IgD-negative memory B cell (primary cell): Measurements from ENCODE around the gene PDE8B. TPM values are rescaled to one million over a fixed set of nuclear protein-coding genes. Genes with fewer than 3 reads are reported as not detected.

Source experiments
- H3K27ac Mint-ChIP-seq, 3 donors: one replicate each; pipeline ENCODE4 v1.8.0; 2020 to 2022; ENCODE audit warnings: mild to moderate bottlenecking in 3 of 3, mixed read lengths in 3 of 3, moderate library complexity in 1 of 3
- H3K27me3 Mint-ChIP-seq: one replicate; pipeline ENCODE4 v1.8.0; 2021; ENCODE audit warnings: mixed read lengths
- H3K36me3 Mint-ChIP-seq: one replicate; pipeline ENCODE4 v1.8.0; 2020; ENCODE audit warnings: mild to moderate bottlenecking, mixed read lengths
- H3K4me1 Mint-ChIP-seq, 3 donors: one replicate each; pipeline ENCODE4 v1.8.0; 2020 to 2022; ENCODE audit warnings: mixed read lengths in 3 of 3, mild to moderate bottlenecking in 1 of 3
- H3K4me3 Mint-ChIP-seq, 4 donors: one replicate each; pipeline ENCODE4 v1.8.0; 2020 to 2022; ENCODE audit warnings: mild to moderate bottlenecking in 4 of 4, mixed read lengths in 4 of 4, moderate library complexity in 3 of 4
- H3K9me3 Mint-ChIP-seq, 3 donors: one replicate each; pipeline ENCODE4 v1.8.0; 2020 to 2021; ENCODE audit warnings: mixed read lengths in 3 of 3, mild to moderate bottlenecking in 1 of 3
- polyA plus RNA-seq: library from polyadenylated mRNA; unstranded; fragments of 300-500 nt; fragmentation: Illumina TruSeq; gene quantifications from one replicate; pipeline ENCODE4 v1.2.3, GENCODE V29; 2021

PDE8B gene
- polyA plus RNA-seq, 1 donor from 2014 or later = not detected

GRCh38 chr5:77277759-77278158 lies 67.3 kb downstream of the PDE8B start:
- no peak overlapping the region for H3K4me3 Mint-ChIP-seq
- H3K4me1 Mint-ChIP-seq = no peaks in the 10 kb centered on the region
- H3K9me3 Mint-ChIP-seq = peaks cover 0 to 1% (median 0%) of the 10 kb centered on the region in 3 donors
- no peaks in the 10 kb centered on the region for H3K27me3 Mint-ChIP-seq
- H3K27ac Mint-ChIP-seq = no peak overlapping the region
- no peaks in the 10 kb centered on the region for H3K36me3 Mint-ChIP-seq

GRCh38 chr5:77280036-77280435 lies 69.6 kb downstream of the PDE8B start:
- no peaks in the 10 kb centered on the region for H3K36me3 Mint-ChIP-seq
- no peaks in the 10 kb centered on the region for H3K4me1 Mint-ChIP-seq

GRCh38 chr5:77281969-77282336 lies 71.5 kb downstream of the PDE8B start:
- H3K4me3 Mint-ChIP-seq = no peak overlapping the region
- no peaks in the 10 kb centered on the region for H3K36me3 Mint-ChIP-seq
- H3K4me1 Mint-ChIP-seq = peaks cover 0 to 7% (median 3%) of the 10 kb centered on the region in 3 donors
- H3K27me3 Mint-ChIP-seq = no peaks in the 10 kb centered on the region
- no peaks in the 10 kb centered on the region for H3K9me3 Mint-ChIP-seq
- no peak overlapping the region for H3K27ac Mint-ChIP-seq

More at GRCh38 chr5:77280036-77280435, 69.6 kb downstream of the PDE8B start:
- H3K4me3 Mint-ChIP-seq = no peak overlapping the region
- H3K9me3 Mint-ChIP-seq = no peaks in the 10 kb centered on the region
- no peak overlapping the region for H3K27ac Mint-ChIP-seq
- H3K27me3 Mint-ChIP-seq = no peaks in the 10 kb centered on the region

GRCh38 chr5:77282337-77283027 lies 72.0 kb downstream of the PDE8B start:
- Mint-ChIP-seq H3K27ac (no peak overlapping the region), H3K27me3 (peaks cover 2% of the 10 kb centered on the region), H3K9me3 (no peaks in the 10 kb centered on the region), H3K4me1 (peaks cover 0 to 7% (median 3%) of the 10 kb centered on the region in 3 donors), H3K36me3 (no peaks in the 10 kb centered on the region), H3K4me3 (no peak overlapping the region)

- no peak overlapping the region for H3K27ac Mint-ChIP-seq
Observed at GRCh38 chr5:77285251-77285841, 74.9 kb downstream of the PDE8B start.

GRCh38 chr5:77292026-77292757 lies 81.7 kb downstream of the PDE8B start:
- Mint-ChIP-seq H3K4me3 (no peak overlapping the region), H3K27me3 (peaks cover 8% of the 10 kb centered on the region), H3K27ac (no peak overlapping the region), H3K9me3 (peaks cover 0 to 1% (median 0%) of the 10 kb centered on the region in 3 donors), H3K4me1 (peaks cover 4 to 13% (median 12%) of the 10 kb centered on the region in 3 donors), H3K36me3 (no peaks in the 10 kb centered on the region)

More at GRCh38 chr5:77285251-77285841, 74.9 kb downstream of the PDE8B start:
- H3K4me1 Mint-ChIP-seq = peaks cover 0 to 7% (median 3%) of the 10 kb centered on the region in 3 donors
- no peak overlapping the region for H3K4me3 Mint-ChIP-seq
- peaks cover 3% of the 10 kb centered on the region for H3K27me3 Mint-ChIP-seq
- no peaks in the 10 kb centered on the region for H3K36me3 Mint-ChIP-seq
- peaks cover 0 to 1% (median 0%) of the 10 kb centered on the region in 3 donors for H3K9me3 Mint-ChIP-seq

- H3K9me3 Mint-ChIP-seq = peaks cover 0 to 1% (median 0%) of the 10 kb centered on the region in 3 donors
- no peak overlapping the region for H3K27ac Mint-ChIP-seq
Observed at GRCh38 chr5:77294185-77294584, 83.7 kb downstream of the PDE8B start.

GRCh38 chr5:77295863-77296378 lies 85.4 kb downstream of the PDE8B start:
- Mint-ChIP-seq H3K9me3 (peaks cover 0 to 1% (median 0%) of the 10 kb centered on the region in 3 donors), H3K27ac (no peak overlapping the region), H3K27me3 (peaks cover 13% of the 10 kb centered on the region), H3K4me1 (peaks cover 4 to 13% (median 12%) of the 10 kb centered on the region in 3 donors), H3K4me3 (no peak overlapping the region), H3K36me3 (no peaks in the 10 kb centered on the region)

More at GRCh38 chr5:77294185-77294584, 83.7 kb downstream of the PDE8B start:
- peaks cover 4 to 13% (median 12%) of the 10 kb centered on the region in 3 donors for H3K4me1 Mint-ChIP-seq
- peaks cover 8% of the 10 kb centered on the region for H3K27me3 Mint-ChIP-seq
- H3K4me3 Mint-ChIP-seq = peak overlapping the region in 1 of 4 donors; percentile 52
- H3K36me3 Mint-ChIP-seq = no peaks in the 10 kb centered on the region

GRCh38 chr5:77298146-77298545 lies 87.7 kb downstream of the PDE8B start:
- peaks cover 14% of the 10 kb centered on the region for H3K27me3 Mint-ChIP-seq
- H3K27ac Mint-ChIP-seq = no peak overlapping the region
- peaks cover 0 to 1% (median 0%) of the 10 kb centered on the region in 3 donors for H3K9me3 Mint-ChIP-seq
- H3K4me1 Mint-ChIP-seq = peaks cover 4 to 14% (median 13%) of the 10 kb centered on the region in 3 donors
- no peak overlapping the region for H3K4me3 Mint-ChIP-seq
- H3K36me3 Mint-ChIP-seq = peaks cover 1% of the 10 kb centered on the region

GRCh38 chr5:77300451-77300850 lies 90.0 kb downstream of the PDE8B start:
- peaks cover 10% of the 10 kb centered on the region for H3K27me3 Mint-ChIP-seq
- H3K4me3 Mint-ChIP-seq = no peak overlapping the region
- H3K36me3 Mint-ChIP-seq = peaks cover 1% of the 10 kb centered on the region
- no peak overlapping the region for H3K27ac Mint-ChIP-seq
- H3K4me1 Mint-ChIP-seq = peaks cover 0 to 5% (median 2%) of the 10 kb centered on the region in 3 donors
- peaks cover 0 to 1% (median 0%) of the 10 kb centered on the region in 3 donors for H3K9me3 Mint-ChIP-seq

- Mint-ChIP-seq H3K36me3 (peaks cover 1% of the 10 kb centered on the region), H3K27ac (no peak overlapping the region), H3K9me3 (peaks cover 0 to 1% (median 0%) of the 10 kb centered on the region in 3 donors), H3K4me1 (peaks cover 0 to 5% (median 2%) of the 10 kb centered on the region in 3 donors), H3K4me3 (no peak overlapping the region), H3K27me3 (peaks cover 10% of the 10 kb centered on the region)
Observed at GRCh38 chr5:77301447-77301883, 91.0 kb downstream of the PDE8B start.

- H3K27me3 Mint-ChIP-seq = peaks cover 10% of the 10 kb centered on the region
- no peak overlapping the region for H3K27ac Mint-ChIP-seq
- H3K4me1 Mint-ChIP-seq = peaks cover 0 to 5% (median 4%) of the 10 kb centered on the region in 3 donors
Observed at GRCh38 chr5:77302247-77302646, 91.8 kb downstream of the PDE8B start.

GRCh38 chr5:77302653-77303052 lies 92.2 kb downstream of the PDE8B start:
- Mint-ChIP-seq H3K36me3 (peaks cover 1% of the 10 kb centered on the region), H3K9me3 (peaks cover 0 to 1% (median 0%) of the 10 kb centered on the region in 3 donors), H3K4me1 (peaks cover 0 to 5% (median 4%) of the 10 kb centered on the region in 3 donors), H3K27me3 (peaks cover 10% of the 10 kb centered on the region), H3K27ac (no peak overlapping the region), H3K4me3 (peak overlapping the region in 1 of 4 donors; percentile 38)

More at GRCh38 chr5:77302247-77302646, 91.8 kb downstream of the PDE8B start:
- Mint-ChIP-seq H3K9me3 (peaks cover 0 to 1% (median 0%) of the 10 kb centered on the region in 3 donors), H3K4me3 (no peak overlapping the region), H3K36me3 (peaks cover 1% of the 10 kb centered on the region)

GRCh38 chr5:77304388-77304787 lies 93.9 kb downstream of the PDE8B start:
- Mint-ChIP-seq H3K36me3 (peaks cover 1% of the 10 kb centered on the region), H3K4me3 (no peak overlapping the region), H3K27me3 (peaks cover 9% of the 10 kb centered on the region), H3K27ac (no peak overlapping the region), H3K4me1 (peaks cover 0 to 5% (median 4%) of the 10 kb centered on the region in 3 donors), H3K9me3 (no peaks in the 10 kb centered on the region)
